Measurements from ENCODE around the gene CTNNBIP1.

DNA sequence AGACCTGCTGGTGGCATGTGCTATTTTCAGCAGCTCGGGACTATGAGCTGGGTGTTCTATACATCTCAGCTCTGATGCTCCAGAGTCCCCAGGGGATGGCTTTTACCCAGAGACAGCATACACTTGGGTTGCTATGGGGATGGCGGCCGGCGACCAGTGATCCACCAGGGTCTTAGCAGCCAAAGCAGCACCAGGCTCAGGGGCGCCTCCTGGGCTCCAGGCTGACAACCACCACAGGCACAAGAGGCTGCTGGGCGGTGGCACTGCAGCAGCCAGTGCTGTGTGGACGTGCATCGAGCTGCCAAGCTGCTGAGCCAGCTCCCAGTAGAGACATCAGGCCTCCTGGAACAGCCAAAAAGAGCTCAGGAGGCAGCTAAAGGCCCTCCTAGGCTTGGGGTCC is 48.7 kb downstream of the CTNNBIP1 start:
- TF ChIP-seq TAF1 (IDR thresholded peaks at IDR 0.05; ENCODE audit: low read depth) (no peak), TCF12 (IDR thresholded peaks at IDR 0.05; ENCODE audit: low read depth) (no peak), RAD21 (IDR thresholded peaks at IDR 0.05; ENCODE audit: low read depth) (no peak), YY1 (IDR thresholded peaks at IDR 0.05; ENCODE audit: low read depth) (no peak), EP300 (IDR thresholded peaks at IDR 0.05; ENCODE audit: borderline replicate concordance) (no peak), ZBTB7A (IDR thresholded peaks at IDR 0.05; ENCODE audit: low read depth) (no peak), EGR1 (IDR thresholded peaks at IDR 0.05) (no peak), CEBPB (IDR thresholded peaks at IDR 0.05) (no peak), CREB1 (IDR thresholded peaks at IDR 0.05; ENCODE audit: low read depth) (no peak), TEAD4 (IDR thresholded peaks at IDR 0.05) (no peak)
- TF ChIP-seq, protein P1, sequence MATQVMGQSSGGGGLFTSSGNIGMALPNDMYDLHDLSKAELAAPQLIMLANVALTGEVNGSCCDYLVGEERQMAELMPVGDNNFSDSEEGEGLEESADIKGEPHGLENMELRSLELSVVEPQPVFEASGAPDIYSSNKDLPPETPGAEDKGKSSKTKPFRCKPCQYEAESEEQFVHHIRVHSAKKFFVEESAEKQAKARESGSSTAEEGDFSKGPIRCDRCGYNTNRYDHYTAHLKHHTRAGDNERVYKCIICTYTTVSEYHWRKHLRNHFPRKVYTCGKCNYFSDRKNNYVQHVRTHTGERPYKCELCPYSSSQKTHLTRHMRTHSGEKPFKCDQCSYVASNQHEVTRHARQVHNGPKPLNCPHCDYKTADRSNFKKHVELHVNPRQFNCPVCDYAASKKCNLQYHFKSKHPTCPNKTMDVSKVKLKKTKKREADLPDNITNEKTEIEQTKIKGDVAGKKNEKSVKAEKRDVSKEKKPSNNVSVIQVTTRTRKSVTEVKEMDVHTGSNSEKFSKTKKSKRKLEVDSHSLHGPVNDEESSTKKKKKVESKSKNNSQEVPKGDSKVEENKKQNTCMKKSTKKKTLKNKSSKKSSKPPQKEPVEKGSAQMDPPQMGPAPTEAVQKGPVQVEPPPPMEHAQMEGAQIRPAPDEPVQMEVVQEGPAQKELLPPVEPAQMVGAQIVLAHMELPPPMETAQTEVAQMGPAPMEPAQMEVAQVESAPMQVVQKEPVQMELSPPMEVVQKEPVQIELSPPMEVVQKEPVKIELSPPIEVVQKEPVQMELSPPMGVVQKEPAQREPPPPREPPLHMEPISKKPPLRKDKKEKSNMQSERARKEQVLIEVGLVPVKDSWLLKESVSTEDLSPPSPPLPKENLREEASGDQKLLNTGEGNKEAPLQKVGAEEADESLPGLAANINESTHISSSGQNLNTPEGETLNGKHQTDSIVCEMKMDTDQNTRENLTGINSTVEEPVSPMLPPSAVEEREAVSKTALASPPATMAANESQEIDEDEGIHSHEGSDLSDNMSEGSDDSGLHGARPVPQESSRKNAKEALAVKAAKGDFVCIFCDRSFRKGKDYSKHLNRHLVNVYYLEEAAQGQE (IDR thresholded peaks at IDR 0.05; ENCODE audit: low read depth) = no peak
- TF ChIP-seq, protein P2, sequence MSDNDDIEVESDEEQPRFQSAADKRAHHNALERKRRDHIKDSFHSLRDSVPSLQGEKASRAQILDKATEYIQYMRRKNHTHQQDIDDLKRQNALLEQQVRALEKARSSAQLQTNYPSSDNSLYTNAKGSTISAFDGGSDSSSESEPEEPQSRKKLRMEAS (IDR thresholded peaks at IDR 0.05) = no peak
